ENCODE data around the gene SNTG2.

The SNTG2 gene

DNA sequence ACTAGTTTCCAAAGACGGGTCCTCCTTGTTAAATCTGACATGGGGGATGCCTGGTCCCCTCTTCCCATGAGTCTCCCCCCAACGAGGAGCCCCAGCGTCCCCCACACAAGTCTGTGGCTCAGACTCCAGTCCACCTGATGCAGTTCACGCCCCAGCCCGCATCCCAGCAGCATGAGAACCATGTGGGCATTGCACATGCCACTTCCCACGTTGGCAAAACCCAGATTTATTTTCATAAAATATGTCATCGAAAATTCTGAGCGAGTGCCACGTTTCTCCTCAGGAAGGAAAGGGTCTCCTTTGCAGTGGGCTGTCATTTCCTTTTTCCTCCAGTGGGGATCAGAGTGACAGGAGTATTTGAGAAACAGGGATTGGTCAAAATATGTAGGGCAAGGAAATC, 417.0 kb downstream of the SNTG2 start:
- Mint-ChIP-seq H3K27me3 (ENCODE audit: low read depth) (peaks cover 12% of the 10 kb centered on the region), H3K36me3 (ENCODE audit: low read depth) (no peaks in the 10 kb centered on the region), H3K9me3 (no peaks in the 10 kb centered on the region), H3K27ac (no peak overlapping the region), H3K4me3 (no peak overlapping the region), H3K4me1 (peaks cover 10% of the 10 kb centered on the region)
- TF ChIP-seq, protein P1, sequence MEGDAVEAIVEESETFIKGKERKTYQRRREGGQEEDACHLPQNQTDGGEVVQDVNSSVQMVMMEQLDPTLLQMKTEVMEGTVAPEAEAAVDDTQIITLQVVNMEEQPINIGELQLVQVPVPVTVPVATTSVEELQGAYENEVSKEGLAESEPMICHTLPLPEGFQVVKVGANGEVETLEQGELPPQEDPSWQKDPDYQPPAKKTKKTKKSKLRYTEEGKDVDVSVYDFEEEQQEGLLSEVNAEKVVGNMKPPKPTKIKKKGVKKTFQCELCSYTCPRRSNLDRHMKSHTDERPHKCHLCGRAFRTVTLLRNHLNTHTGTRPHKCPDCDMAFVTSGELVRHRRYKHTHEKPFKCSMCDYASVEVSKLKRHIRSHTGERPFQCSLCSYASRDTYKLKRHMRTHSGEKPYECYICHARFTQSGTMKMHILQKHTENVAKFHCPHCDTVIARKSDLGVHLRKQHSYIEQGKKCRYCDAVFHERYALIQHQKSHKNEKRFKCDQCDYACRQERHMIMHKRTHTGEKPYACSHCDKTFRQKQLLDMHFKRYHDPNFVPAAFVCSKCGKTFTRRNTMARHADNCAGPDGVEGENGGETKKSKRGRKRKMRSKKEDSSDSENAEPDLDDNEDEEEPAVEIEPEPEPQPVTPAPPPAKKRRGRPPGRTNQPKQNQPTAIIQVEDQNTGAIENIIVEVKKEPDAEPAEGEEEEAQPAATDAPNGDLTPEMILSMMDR (IDR thresholded peaks at IDR 0.05; ENCODE audit: unreplicated experiment in 3 of 3), result no peak

DNA sequence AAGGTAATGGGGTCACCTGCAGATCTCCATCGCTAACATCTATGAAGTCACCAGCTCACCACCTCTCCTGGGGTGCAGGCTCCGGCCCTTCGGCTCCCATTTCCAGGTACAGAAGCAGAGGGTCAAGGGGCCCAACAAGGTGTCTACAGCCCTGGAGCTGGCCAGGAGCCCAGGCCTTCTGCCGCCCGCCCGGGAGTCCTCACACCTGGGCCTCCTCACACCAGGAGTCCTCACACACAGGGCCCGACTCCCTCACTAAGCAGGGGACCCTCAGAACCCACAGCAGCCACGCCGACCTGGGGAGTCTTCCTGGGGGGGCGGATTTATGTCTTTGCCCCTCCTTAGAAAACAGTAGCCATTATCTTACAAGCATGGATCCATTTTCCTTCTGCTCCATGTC, 419.3 kb downstream of the SNTG2 start:
- Mint-ChIP-seq H3K27me3 (ENCODE audit: low read depth) (peaks cover 17% of the 10 kb centered on the region), H3K4me3 (no peak overlapping the region), H3K27ac (no peak overlapping the region), H3K4me1 (peaks cover 10% of the 10 kb centered on the region), H3K9me3 (no peaks in the 10 kb centered on the region), H3K36me3 (ENCODE audit: low read depth) (no peaks in the 10 kb centered on the region)
- TF ChIP-seq, protein P1 (IDR thresholded peaks at IDR 0.05; ENCODE audit: unreplicated experiment in 3 of 3), result no peak

DNA sequence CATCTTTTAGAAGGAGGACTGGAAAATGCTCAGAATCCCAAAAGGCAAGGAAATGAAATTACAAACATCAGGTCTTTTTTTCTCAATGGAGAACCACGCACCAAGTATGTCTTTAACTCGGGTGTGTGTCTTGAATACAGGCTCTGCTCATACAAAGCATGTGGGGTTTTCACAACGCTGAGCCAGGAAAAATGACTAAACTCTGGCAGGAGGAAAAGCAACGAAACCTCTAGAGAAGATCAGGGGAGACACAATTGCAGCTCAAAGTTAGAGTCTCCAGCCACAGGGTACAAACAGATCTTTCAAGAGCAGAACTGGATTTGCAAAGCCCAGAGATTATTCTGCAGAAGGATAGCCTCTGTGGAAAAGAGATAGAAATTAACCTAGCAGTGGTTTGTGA, 419.8 kb downstream of the SNTG2 start:
- no peaks in the 10 kb centered on the region for H3K36me3 Mint-ChIP-seq (ENCODE audit: low read depth)
- TF ChIP-seq, protein P1 (IDR thresholded peaks at IDR 0.05; ENCODE audit: unreplicated experiment in 3 of 3), result no peak
- no peak overlapping the region for H3K4me3 Mint-ChIP-seq
- no peaks in the 10 kb centered on the region for H3K9me3 Mint-ChIP-seq
- H3K27me3 Mint-ChIP-seq (ENCODE audit: low read depth), result peaks cover 19% of the 10 kb centered on the region
- H3K27ac Mint-ChIP-seq, result no peak overlapping the region
- H3K4me1 Mint-ChIP-seq, result peaks cover 9% of the 10 kb centered on the region

DNA sequence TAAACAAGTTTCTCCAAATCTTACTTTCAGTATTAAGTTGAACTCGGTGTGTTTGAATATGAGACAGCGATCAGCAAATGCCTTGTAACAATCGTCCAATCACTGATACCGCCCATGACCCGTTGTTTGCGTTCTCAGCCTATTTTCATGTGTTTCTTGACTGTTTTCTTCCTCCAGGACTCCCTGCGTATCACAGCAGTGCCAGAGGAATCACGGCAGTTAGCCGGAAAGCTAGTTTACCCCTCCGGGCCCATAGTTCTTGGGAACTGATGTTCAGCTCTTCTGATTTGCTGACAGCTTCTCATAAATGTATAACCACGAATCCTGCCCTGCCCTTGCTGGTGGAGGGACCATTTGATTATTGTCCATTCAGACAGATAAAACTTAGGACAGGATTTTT, 420.4 kb downstream of the SNTG2 start:
- Mint-ChIP-seq H3K27ac (no peak overlapping the region), H3K27me3 (ENCODE audit: low read depth) (peaks cover 15% of the 10 kb centered on the region), H3K4me3 (no peak overlapping the region), H3K9me3 (no peaks in the 10 kb centered on the region), H3K36me3 (ENCODE audit: low read depth) (no peaks in the 10 kb centered on the region), H3K4me1 (peaks cover 3% of the 10 kb centered on the region)
- TF ChIP-seq, protein P1 (IDR thresholded peaks at IDR 0.05; ENCODE audit: unreplicated experiment in 3 of 3), result no peak

DNA sequence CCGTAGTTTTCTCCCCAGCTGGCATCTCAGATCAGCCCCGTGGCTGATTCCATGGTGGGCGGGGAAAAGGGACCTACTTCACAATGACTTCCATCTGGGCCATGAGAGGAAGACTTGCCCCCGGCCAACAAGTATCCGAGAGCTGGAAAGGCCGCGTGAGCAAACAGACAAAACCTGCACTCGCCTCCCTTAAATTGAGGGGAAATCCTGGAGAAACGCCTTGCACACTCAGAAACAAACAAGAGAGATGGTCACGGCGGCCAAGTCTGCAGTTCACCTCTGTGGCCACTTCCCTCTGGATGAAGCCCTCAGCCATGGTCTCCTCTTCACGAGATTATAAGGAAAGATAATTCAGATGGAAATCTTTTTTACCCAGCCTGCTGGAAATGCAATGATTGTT, 423.2 kb downstream of the SNTG2 start:
- H3K4me1 Mint-ChIP-seq, result no peaks in the 10 kb centered on the region
- no peaks in the 10 kb centered on the region for H3K9me3 Mint-ChIP-seq
- H3K36me3 Mint-ChIP-seq (ENCODE audit: low read depth), result no peaks in the 10 kb centered on the region
- H3K4me3 Mint-ChIP-seq, result no peak overlapping the region
- TF ChIP-seq, protein P1 (IDR thresholded peaks at IDR 0.05; ENCODE audit: unreplicated experiment in 3 of 3), result no peak
- peaks cover 20% of the 10 kb centered on the region for H3K27me3 Mint-ChIP-seq (ENCODE audit: low read depth)
- no peak overlapping the region for H3K27ac Mint-ChIP-seq

DNA sequence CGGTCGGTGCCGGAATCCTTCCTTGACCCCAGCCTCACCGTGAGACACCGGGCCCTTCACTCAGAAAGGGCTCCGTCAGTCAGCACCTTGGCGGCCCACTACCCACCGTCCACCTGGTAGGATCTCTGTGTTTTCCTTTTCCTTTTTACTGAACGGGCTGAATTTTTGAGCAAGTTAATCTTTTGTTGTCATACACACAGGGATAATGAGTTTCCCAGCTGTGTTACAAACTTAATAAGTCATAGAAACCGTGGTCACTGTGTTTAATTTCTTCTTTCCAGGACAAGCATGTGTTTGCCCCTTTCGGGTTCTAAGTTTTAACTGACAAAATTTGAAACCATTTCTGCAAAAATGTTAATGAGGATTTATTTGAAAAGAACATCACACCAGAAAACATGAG, 423.6 kb downstream of the SNTG2 start:
- TF ChIP-seq, protein P1 (IDR thresholded peaks at IDR 0.05; ENCODE audit: unreplicated experiment in 3 of 3), result no peak
- Mint-ChIP-seq H3K27ac (no peak overlapping the region), H3K9me3 (no peaks in the 10 kb centered on the region), H3K4me1 (no peaks in the 10 kb centered on the region), H3K36me3 (ENCODE audit: low read depth) (no peaks in the 10 kb centered on the region), H3K4me3 (no peak overlapping the region), H3K27me3 (ENCODE audit: low read depth) (peaks cover 20% of the 10 kb centered on the region)

Measured in nephron (organoid).